GM21723 (cell line): ENCODE data around the gene ODF2.
"Not testable (repeated sequence)": the region's sequence is repeated elsewhere in the genome, so short reads cannot be mapped to it uniquely, and the experiment has no call there.

Source experiments
- ATAC-seq: cut with Tn5 transposase; IDR thresholded peaks from one replicate; pipeline ENCODE4 v1.9.1; 2021; ENCODE audit warnings: mild to moderate bottlenecking, moderate library complexity; ENCODE audit not compliant: unreplicated experiment

Gene ODF2

DNA sequence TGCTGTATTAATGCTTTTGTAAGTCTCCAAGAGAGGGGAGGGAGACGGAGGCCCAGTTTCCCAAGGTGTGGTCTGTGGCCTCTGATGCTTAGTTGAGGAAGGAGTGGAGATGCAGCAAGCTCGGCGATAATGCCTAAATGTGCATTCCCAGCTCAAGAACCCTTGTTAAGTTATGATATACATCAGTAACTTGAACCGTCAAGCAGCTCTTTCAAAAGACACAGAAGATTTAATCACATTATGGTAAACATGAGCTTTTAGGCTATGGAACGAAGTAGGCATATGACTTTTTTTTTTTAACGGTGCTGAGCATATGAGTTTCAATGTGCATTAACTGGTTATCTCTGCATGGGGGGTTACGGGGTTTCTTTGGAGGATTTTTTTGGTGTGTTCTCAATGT lies 26.4 kb downstream of the ODF2 start:
- no peak for ATAC-seq

DNA sequence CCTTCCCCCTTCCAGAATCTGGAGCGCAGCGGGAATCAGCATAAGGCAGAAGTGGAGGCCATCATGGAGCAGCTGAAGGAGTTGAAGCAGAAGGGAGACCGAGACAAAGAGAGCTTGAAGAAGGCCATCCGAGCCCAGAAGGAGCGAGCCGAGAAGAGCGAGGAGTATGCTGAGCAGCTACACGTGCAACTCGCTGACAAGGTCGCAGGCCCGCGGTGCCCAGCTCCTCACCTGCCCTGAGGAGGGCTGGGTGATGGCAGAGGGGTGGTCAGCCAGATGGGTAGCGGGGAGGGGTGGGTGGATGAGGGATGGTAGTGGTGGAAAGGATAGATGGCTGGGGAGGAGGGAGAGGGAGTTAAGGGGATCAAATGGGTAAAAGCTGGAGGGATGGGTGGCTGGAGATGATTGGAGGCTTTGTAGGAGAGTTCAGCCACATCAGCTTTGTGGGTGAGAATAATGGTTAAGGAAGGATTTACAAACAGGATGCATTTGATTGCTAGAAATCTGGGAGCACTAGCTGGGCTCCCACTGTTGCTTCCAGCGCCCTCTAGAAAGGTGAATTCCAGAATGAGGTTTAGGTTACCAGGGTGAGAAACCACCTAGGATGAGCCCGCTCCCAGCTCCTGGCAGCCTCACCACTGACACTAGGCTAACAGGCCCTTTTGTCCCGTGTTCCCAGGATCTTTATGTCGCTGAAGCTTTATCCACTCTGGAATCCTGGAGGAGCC lies 29.0 kb downstream of the ODF2 start:
- no peak for ATAC-seq

DNA sequence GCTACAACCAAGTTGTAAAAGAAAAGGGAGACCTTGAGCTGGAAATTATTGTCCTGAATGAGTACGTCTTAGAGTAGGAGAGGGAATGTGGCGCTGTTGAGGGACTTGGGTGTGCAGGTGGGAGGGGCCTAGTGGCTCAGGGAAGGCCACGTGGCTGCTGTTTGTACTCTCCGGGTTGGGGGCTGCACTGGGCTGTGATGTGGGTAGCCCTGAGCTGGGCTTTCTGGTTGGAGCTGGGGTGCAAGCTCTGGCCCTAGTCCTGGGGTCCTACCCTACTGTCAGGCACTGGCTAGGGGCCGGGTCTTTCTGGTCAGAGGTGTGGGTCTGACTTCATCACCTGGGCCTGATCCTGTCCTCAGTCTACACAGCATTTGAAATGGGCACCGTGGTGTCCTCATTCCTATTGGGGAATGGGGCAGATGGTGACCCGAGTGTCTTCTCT lies 29.6 kb downstream of the ODF2 start:
- no peak for ATAC-seq

DNA sequence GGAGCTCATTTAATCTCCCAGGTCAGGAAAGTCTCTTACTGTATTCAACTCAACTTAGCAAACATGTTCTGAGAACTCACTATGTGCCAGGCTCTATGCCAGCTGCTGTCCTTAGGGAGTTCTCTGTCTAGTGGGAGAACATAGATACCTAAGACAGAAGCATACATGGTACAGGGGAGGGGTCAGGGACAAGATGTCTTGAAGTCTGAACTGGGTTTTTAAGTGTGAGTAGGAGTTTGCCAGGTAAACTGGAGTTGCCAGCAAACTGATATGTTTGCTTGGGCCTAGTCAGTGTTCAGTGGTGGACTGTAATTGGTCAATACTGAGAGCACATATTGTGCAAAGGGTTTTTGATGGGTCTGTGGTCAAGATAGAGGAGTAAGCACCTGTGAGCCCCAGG lies 30.4 kb downstream of the ODF2 start:
- no peak for ATAC-seq

DNA sequence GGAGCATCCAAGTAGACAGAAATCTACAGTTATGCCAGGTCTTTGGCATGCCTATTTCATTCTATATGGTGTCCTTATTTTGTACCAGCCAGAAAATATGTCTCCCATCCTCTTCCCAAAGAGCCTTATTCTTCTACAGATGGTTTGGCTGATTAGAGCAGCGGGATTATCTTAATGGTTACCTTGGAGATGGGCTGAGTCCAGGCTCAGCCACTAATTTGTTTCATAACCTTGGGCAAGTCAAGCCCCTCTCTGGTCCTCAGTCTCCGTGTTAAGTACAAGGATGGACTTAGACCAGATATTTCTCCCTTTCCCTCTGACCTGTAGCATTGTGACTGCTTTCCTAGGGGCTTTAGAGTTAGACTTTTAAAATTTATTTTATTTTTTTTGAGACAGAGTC lies 37.6 kb downstream of the ODF2 start:
- no peak for ATAC-seq

DNA sequence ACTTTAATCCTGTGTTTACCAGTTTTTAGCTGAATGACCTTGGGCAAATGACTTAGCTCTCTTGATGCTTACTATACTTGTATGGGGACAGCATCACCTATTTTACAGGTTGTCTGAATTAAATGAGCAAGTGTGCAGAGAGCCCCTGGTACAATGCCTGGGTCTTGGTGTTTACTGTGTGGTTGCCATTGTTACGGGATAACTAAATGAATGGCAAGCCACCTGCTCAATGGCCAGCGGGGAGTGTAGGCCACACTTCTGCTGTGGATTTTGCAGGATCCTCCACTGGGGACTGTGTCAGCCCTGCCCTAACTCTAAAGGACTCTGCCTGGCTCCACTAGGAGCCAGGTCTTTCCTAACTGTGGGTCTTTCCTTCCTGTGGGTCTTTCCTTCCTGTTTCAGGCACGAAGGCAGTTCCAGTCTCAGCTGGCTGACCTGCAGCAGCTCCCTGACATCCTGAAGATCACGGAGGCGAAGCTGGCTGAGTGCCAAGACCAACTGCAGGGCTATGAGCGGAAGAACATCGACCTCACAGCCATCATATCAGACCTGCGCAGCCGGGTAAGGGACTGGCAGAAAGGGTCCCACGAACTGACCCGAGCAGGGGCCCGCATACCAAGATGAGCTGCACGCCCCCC lies 38.4 kb downstream of the ODF2 start:
- ATAC-seq = no peak

DNA sequence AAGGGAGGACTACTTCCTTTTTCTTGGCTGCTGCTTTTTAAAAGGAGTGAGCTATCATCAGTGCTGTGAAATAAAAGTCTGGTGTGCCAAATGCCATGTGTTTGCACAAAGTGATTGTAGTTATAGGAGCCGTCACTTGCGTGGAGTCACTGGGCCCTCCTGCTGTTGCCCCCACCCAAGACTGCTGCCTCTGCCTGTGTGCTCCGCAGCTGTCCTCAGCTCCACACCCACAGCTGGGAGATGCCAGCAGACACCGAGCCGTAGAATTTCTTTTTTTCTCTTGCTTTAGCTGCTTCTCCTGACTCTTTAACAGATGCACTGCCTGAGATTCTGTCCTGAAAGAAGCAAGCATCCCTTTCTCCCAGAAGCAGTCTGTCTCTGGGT lies 38.9 kb downstream of the ODF2 start:
- ATAC-seq = no peak

DNA sequence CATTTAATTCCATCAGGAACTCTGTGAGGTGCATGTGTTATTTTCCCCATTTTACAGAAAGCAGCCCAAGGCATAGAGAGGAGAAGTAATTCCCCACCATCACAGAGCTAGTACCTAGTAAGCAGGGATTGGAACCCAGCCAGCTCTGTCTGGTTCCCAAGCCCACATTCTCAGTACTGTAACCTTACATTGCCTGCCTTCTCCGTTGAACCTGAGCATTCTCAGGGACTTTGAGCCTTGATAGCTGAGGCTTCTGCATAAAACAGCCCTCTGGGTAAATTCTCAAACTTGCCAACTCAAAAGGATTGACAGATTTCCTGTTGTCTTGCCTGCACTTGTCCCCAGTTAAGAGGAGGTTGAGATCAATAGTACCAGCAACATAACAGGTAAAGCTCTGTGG lies 39.5 kb downstream of the ODF2 start:
- no peak for ATAC-seq

DNA sequence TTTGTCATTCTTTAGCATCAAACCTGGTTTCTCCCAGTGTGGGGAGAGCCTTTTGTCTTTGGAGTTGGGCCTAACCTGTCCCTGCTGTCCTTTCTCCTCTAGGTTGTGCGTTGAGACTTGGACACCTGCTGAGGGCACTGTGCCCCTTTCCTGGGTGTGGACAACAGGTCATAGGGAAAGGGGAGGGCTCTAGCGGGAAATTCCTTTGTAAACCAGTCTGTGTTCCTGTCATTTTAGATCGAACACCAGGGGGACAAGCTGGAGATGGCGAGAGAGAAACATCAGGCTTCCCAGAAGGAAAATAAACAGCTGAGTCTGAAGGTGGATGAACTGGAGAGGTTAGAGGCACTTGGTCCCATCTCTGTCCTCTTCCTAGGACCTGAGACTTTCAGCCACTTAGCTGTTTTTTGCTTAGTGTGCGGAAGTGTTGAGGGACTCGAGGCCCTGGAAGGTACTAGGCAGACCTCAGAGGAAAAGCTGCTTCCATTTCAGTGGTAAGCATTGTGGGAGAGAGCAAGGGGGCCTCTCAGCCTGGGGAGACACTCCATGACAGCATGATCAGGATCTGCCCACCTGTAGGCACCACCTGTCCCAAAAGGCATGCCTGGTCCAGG lies 40.1 kb downstream of the ODF2 start:
- no peak for ATAC-seq

DNA sequence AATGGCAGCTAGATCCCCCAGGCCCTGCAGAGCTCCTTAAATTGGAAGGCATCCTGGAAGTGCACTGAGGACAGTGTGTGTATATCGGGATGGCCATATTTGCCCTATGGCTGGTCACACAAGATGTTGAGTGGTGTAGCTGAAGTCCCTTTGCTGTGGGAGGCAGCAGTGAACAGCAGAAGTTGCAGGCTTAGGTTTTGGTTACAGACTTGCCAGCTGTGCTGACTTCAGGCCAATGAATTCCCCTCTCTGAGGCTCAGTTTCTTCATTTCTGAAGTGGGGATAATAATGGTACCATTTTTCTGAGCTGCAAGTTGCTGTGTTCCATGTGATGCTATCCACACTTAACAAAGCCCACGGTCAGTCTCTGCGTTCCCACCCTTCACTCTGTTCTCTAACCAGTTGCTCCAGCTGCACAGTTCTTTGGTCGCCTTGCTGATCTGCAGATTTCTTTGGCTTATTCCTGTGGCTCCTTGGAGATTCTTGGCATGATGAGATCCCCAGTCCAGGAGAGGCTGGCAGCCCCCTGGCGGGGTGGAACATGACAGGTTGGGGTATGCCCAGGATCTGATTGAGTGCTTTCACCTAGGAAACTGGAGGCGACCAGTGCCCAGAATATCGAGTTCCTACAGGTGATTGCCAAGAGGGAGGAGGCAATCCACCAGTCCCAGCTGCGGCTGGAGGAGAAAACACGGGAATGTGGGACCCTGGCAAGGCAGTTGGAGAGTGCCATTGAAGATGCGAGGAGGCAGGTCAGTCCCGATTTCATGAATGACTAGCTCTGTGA lies 42.2 kb downstream of the ODF2 start:
- ATAC-seq = no peak

DNA sequence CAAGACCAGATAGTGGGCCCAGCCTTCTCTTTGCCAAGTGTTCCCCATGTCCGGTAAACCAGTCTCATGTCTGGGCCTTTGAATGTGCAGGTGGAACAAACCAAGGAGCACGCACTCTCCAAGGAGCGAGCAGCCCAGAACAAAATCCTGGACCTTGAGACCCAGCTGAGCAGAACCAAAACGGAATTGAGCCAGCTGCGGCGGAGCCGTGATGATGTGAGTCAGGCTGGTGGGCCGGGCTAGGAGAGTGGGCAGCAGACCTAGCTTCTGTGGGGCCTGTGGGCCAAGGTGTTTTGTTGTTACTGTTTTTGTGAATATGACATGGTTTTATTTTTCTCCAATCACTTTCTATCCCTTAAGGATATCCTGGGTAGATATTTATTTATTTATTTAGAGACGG lies 43.1 kb downstream of the ODF2 start:
- no peak for ATAC-seq

DNA sequence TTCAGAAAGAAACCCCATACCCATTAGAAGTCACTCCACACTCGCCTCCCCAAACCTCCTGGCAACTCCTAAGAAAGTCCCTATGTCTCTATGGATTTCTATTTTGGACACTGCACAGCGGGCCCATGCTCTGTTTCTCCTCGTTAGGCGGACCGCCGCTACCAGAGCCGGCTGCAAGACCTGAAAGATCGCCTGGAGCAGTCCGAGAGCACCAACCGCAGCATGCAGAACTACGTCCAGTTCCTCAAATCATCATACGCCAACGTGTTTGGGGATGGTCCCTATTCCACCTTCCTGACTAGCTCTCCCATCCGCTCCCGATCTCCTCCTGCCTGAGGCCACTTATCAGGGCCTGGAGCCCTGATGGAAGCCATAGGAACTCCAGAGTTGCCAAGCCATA lies 44.1 kb downstream of the ODF2 start:
- ATAC-seq = no peak

DNA sequence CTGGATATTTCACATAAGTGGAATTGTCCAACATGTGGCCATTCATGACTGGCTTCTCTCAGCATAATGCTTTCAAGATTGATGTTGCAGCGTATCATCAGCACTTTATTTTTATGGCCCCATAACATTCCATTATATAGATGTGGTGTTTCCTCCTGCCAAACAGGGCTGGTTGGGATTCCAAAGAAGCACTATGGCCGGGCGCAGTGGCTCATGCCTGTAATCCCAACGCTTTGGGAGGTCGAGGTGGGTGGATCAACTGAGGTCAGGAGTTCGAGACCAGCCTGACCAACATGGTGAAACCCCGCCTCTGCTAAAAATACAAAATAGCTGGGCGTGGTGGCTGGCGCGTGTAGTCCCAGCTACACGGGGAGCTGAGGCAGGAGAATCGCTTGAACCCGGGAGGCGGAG lies 47.6 kb downstream of the ODF2 start:
- not testable (repeated sequence) for ATAC-seq

DNA sequence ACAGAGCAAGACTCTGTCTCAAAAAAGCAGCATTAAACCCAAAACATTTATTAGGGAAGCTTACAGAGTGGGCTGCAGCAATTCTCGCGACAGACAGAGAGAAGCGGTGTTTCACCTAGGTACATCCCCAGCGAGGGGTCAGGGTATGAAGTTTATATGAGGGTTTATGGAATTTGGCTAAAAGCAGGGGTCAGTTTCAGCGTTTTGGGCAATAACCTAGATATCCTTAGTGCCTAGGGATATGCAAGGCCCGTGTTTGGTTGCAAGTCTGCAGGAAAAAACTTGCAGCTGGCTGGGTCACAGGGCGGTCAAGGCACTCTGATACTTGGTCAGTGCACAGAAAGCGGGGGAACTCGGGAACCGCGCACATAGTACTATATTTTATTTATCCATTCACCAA lies 48.1 kb downstream of the ODF2 start:
- ATAC-seq = no peak

DNA sequence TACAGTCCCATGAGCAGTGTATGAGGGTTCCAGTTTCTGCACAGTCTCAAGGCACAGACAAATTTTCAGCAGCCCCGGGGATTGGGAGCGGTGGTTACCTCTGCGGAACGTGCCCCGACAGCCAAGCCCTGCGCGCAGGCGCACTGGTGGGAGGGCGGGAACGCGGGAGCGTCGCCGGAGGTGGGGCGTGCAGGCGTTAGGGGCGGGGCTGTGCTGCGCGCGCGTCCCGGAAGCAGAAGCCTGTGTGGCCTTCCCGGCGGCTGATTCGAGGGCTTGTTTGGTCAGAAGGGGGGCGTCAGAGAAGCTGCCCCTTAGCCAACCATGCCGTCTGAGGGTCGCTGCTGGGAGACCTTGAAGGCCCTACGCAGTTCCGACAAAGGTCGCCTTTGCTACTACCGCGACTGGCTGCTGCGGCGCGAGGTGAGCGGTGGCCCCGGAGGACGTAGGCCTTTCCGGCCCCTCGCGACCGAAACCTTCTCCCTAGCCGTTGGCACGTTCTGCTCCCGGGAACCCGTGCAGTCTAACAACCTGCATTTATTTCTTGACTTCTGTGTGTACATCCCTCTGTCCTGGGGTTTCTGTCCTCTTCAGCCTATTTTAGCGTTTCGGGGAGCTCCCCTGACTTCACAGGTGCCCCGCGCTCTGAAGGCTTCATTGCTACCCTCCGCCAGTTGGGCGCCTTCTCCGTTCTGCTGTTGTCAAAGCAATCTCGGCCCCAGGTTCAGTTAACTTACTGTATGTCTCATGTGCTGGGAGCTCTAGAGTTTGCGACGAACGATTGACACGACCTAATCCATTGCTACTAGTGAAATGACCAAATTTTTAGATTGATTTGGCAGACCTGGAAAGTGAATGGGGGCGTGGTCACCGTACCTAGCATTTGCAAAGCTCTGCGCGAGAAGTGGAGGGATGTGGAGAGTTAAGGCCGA lies 48.9 kb downstream of the ODF2 start, which contains the start of gene GLE1:
TSS of gene GLE1 (plus strand) at position 235 of the 929 bp plus-strand sequence. CDS start at position 322, 87 bp downstream.
- peak; percentile 86 for ATAC-seq

DNA sequence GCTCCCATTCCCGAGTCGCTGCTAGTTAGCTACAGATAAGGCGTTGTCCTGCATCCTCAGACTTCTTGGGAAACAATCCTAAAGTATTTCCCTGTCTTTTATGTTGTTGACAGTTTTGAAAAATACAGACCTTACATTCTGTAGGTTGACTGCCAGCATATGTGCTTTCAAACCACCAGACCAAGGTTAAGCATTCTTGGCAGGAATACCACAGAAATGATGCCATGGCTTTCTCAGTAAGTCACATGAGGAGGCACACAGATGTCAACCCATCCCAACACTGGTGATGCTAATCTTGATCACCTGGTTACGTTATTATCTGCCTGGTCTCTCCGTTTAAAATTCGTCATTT lies 49.6 kb downstream of the ODF2 start:
- ATAC-seq = no peak

DNA sequence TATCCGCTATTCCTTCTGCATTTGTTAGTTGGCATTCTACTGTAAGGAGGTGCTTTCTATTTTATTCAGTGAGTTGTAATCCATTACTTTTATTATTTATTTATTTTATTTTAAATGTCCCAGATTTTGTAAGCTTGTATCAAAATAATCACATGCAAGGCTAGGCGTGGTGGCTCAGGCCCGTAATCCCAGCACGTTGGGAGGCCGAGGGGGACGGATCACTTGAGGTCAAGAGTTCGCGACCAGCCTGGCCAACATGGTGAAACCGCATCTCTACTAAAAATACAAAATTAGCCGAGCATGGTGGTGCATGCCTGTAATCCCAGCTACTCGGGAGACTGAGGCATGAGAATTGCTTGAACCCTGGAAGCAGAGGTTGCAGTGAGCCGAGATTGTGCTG lies 50.1 kb downstream of the ODF2 start:
- ATAC-seq = not testable (repeated sequence)

DNA sequence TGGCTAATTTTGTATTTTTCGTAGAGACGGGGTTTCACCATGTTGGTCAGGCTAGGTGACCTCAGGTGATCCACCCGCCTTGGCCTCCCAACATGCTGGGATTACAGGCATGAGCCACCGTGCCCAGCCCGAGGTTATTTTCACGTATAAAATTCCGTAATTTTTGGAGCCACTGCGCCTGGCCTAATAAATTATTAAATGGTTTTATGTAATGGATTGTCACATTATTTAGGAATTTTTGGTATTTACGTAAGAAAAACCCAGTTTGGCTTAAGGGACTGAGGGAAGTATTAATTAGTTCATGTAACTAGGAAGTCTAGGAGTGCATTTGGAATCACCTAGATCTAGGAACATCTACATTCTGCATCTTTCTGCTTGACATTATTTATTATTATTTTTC lies 57.0 kb downstream of the ODF2 start:
- no peak for ATAC-seq

DNA sequence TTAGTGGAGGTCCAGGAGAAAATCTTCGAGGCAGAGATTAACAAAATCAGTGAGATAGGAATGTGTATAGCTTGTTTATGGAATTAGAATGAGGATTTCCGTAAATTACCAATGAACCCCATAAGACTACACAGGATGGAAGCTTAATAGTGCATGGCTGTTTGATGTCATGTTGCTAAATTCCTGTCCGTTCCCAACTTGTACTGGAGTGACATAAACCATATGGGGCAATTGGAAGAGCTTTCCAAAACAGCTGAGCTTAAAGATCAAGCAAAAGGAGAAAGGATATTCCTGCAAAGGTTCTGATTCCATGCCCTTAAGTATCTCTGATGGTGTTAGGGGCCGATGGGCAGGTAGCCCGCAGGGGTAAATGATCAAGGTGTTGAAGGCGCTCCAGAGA lies 66.2 kb downstream of the ODF2 start:
- ATAC-seq = no peak

DNA sequence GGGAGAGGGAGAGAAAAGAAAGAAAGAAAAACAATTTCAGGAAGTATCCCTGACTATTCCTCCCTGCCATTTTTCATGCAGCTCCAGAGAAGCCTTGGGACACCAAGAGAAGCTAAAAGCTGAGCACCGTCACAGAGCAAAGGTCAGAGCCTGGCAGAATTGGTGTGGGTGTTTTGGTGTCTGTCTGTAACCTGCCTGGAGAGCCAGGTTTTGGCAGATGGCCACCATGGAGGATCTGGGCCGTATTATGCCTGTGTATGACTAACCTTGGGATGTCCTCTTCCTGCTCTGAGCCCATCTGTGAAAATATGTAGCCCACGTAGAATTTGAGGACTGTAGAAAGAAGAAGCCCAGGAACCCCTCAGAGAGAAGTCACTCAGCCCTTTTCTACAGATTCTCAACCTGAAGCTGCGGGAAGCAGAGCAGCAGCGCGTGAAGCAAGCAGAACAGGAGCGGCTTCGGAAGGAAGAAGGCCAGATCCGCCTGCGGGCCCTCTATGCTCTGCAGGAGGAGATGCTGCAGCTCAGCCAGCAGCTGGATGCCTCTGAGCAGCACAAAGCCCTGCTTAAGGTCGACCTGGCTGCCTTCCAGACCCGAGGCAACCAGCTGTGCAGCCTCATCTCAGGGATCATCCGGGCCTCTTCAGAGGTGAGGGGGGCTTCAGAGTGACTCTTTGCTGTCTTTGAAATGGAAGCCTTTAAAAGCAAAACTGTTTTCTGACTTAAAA lies 67.6 kb downstream of the ODF2 start:
- no peak for ATAC-seq
